GM12878 (cell line): Measurements from ENCODE around the gene DMP1. TPM values are rescaled to one million over a fixed set of nuclear protein-coding genes. Genes with fewer than 3 reads are reported as not detected.

Source experiments
- ATAC-seq: fragments of 200-7000 bp; cut with Tn5 transposase; 3 replicates; pipeline ENCODE4 v1.9.1; 2020; ENCODE audit warnings: mild to moderate bottlenecking, moderate library complexity
- BruUV-seq: library from RNA; stranded (reverse); fragments of 400-500 nt; replicated peaks from 2 replicates; lab custom pipeline; 2021; lab: Mats Ljungman, UMichigan
- CTCF ChIA-PET: fragments of 300-600 bp; sonication (Branson Sonifier 250); formaldehyde crosslinking; extraction: SDS; loops from one replicate; lab custom pipeline; 2021; ENCODE audit warnings: inconsistent platforms; lab: Yijun Ruan, JAX
- POLR2A ChIA-PET: fragments of 350-600 bp; formaldehyde crosslinking; extraction: SDS; loops from one replicate; lab custom pipeline; 2021; ENCODE audit warnings: inconsistent platforms; lab: Charles Lee
- RAD21 ChIA-PET: fragments of 300-600 bp; sonication (Branson Sonifier 250); formaldehyde crosslinking; loops from one replicate; lab custom pipeline; 2023; ENCODE audit warnings: antibody characterized with exemption; ENCODE audit not compliant: unreplicated experiment; lab: Charles Lee
- SMC1A ChIA-PET: fragments of 300-600 bp; sonication (Branson Sonifier 250); formaldehyde crosslinking; loops from one replicate; lab custom pipeline; 2023; ENCODE audit not compliant: unreplicated experiment, uncharacterized antibody; lab: Charles Lee
- DNase-seq: peaks from one replicate; pipeline ENCODE4 v3.0.0-alpha.2; 2011; ENCODE audit warnings: low read depth, low spot score
- FAIRE-seq: peaks from 3 replicates; lab custom pipeline; 2011; peaks lifted over from hg19 to GRCh38; lab: Jason Lieb, UNC
- H2AFZ ChIP-seq: 2 replicates; pipeline ENCODE4 v1.6.0; 2011; ENCODE audit warnings: low read depth, low read length, control low read depth; ENCODE audit not compliant: control insufficient read depth
- H3K27ac ChIP-seq: 2 replicates; pipeline ENCODE4 v1.5.1; 2011; ENCODE audit warnings: control low read depth; ENCODE audit not compliant: control insufficient read depth, insufficient read depth
- H3K27me3 ChIP-seq, 2 experiments: replicated peaks in 1 of 2; 2 replicates each; pipeline versions ENCODE4 v1.6.0 to v1.6.1; 2011; ENCODE audit warnings: low read length in 1 of 2; ENCODE audit not compliant: control insufficient read depth in 2 of 2, insufficient read depth in 2 of 2
- H3K36me3 ChIP-seq, 2 experiments: 2 replicates each; pipeline ENCODE4 v1.5.1; 2011; ENCODE audit warnings: low read length in 1 of 2; ENCODE audit not compliant: control insufficient read depth in 2 of 2, insufficient read depth in 2 of 2
- H3K4me1 ChIP-seq: 2 replicates; pipeline ENCODE4 v1.6.1; 2011; ENCODE audit warnings: mild to moderate bottlenecking, low read length, moderate library complexity, mixed read lengths; ENCODE audit not compliant: control insufficient read depth, insufficient read depth
- H3K4me2 ChIP-seq: 2 replicates; pipeline ENCODE4 v1.6.0; 2011; ENCODE audit warnings: control low read depth; ENCODE audit not compliant: control insufficient read depth, insufficient read depth
- H3K4me3 ChIP-seq: fragments of 200-600 bp; sonication (generic); 2 replicates; pipeline ENCODE4 v1.5.1; 2016
- H3K79me2 ChIP-seq: 2 replicates; pipeline ENCODE4 v1.6.0; 2011; ENCODE audit warnings: low read length; ENCODE audit not compliant: control insufficient read depth, insufficient read depth
- H3K9ac ChIP-seq: 2 replicates; pipeline ENCODE4 v1.8.0; 2011; ENCODE audit warnings: low read length, control low read depth, mixed read lengths; ENCODE audit not compliant: control insufficient read depth, insufficient read depth
- H3K9me3 ChIP-seq: replicated peaks from 3 replicates; pipeline ENCODE4 v1.5.1; 2011; ENCODE audit warnings: mild to moderate bottlenecking, low read length; ENCODE audit not compliant: control insufficient read depth, insufficient read depth
- H4K20me1 ChIP-seq: 2 replicates; pipeline ENCODE4 v1.6.0; 2011; ENCODE audit not compliant: control insufficient read depth, insufficient read depth
- ATF7 ChIP-seq: fragments of 450-650 bp; IDR thresholded peaks from 2 replicates; pipeline ENCODE4 v1.6.1; 2016; ENCODE audit warnings: low read depth, mild to moderate bottlenecking
- CHD1 ChIP-seq: IDR thresholded peaks from 2 replicates; pipeline ENCODE4 v1.6.1; 2012; ENCODE audit warnings: low read depth, low read length, improper control_type of control experiment
- CREM ChIP-seq: IDR thresholded peaks from 2 replicates; pipeline ENCODE4 v1.6.1; 2014; ENCODE audit warnings: antibody characterized with exemption, low read depth
- CTCF ChIP-seq, 3 experiments: IDR thresholded peaks in 2 of 3; conservative IDR thresholded peaks in 1 of 3; 2 replicates each; pipeline ENCODE4 v1.5.1; 2011; ENCODE audit warnings: low read depth in 3 of 3, low read length in 3 of 3, mild to moderate bottlenecking in 3 of 3, control low read depth in 2 of 3, moderate library complexity in 2 of 3, inconsistent platforms in 1 of 3, mixed read lengths in 1 of 3; ENCODE audit not compliant: control insufficient read depth in 2 of 3, insufficient read depth in 1 of 3; ENCODE audit errors: extremely low read depth in 1 of 3
- HDAC2 ChIP-seq: fragments of 200-600 bp; sonication (generic); IDR thresholded peaks from 2 replicates; pipeline ENCODE4 v1.6.1; 2017
- RAD21 ChIP-seq: IDR thresholded peaks from 2 replicates; pipeline ENCODE4 v1.6.1; 2011; ENCODE audit warnings: mild to moderate bottlenecking, low read depth, low read length, moderate library complexity; ENCODE audit not compliant: insufficient read depth
- SMC3 ChIP-seq: IDR thresholded peaks from 2 replicates; pipeline ENCODE4 v1.6.1; 2011; ENCODE audit warnings: low read length, improper control_type of control experiment, borderline replicate concordance
- YY1 ChIP-seq: IDR thresholded peaks from 2 replicates; pipeline ENCODE4 v1.6.1; 2011; ENCODE audit warnings: low read depth, mild to moderate bottlenecking, low read length
- ZNF622 ChIP-seq: fragments of 450-650 bp; IDR thresholded peaks from 2 replicates; pipeline ENCODE4 v1.6.1; 2017; ENCODE audit warnings: mild to moderate bottlenecking, inconsistent platforms
- WGBS: methylation state at CpG from one replicate; pipeline ENCODE4 v1.1.6; 2016; ENCODE audit warnings: low lambda C conversion rate; ENCODE audit not compliant: insufficient replicate concordance, insufficient coverage; ENCODE audit errors: missing lambda C conversion rate; 5-methylcytosine and 5-hydroxymethylcytosine counted together
- in situ Hi-C: fragments of 300-500 bp; cut with MboI; formaldehyde crosslinking; loops from 9 replicates; pipeline ENCODE4 v1.14.3; 2018; ENCODE audit warnings: mixed read lengths
- intact Hi-C: fragments of 100-400 bp; cut with micrococcal nuclease; formaldehyde crosslinking; loops from one replicate; pipeline ENCODE4 v1.14.2; 2022; ENCODE audit not compliant: unreplicated experiment
- polyA plus RNA-seq, 11 experiments: library from polyadenylated mRNA; depleted of rRNA in 4 of 11; unstranded in 6 of 11; stranded (reverse) in 5 of 11; fragments of >200 nt; fragmentation: Nextera tagmentation in 4 of 11; fragmentation: Illumina TruSeq in 1 of 11; extraction: Ambion mirVana in 4 of 11; extraction: Trizol in 1 of 11; gene quantifications; 1 replicate in 1 of 11; 2 replicates in 10 of 11; pipeline versions ENCODE4 v1.2.1 to v1.2.3, GENCODE V29; 2011 to 2016; ENCODE audit warnings: inconsistent platforms in 2 of 11, missing spikeins in 2 of 11, low read depth in 1 of 11
- total RNA-seq, 4 experiments: library from RNA; depleted of rRNA in 3 of 4; stranded (reverse); fragments of >200 nt in 3 of 4; fragmentation: Illumina TruSeq in 1 of 4; extraction: Trizol in 1 of 4; gene quantifications; 2 replicates each; pipeline versions ENCODE4 v1.2.1 to v1.2.3, GENCODE V29; 2013 to 2021

DMP1 gene
- total and polyA plus RNA-seq, 10 of the 15 experiments (the other 5 are each of a cell fraction or from before 2014, with no cell fraction given): not detected

- H3K4me2 ChIP-seq: no peak overlapping the region
- in situ Hi-C loops: loop anchor here (5.0 to 25.0 kb wide), 3 partner anchors 158 to 833 kb away; partner anchors contain the start of gene PYURF
- BruUV-seq: no TSS peak
- no peak overlapping the region for H3K9ac ChIP-seq
- peak; percentile 61; the same call in 2 of the 3 replicates for ATAC-seq
- FAIRE-seq: peak; percentile 13
- DNase-seq: peak; percentile 2
- WGBS: 38% methylated on average over 11 of the region's 11 CpGs
- H3K9me3 ChIP-seq: no peaks in the 10 kb centered on the region
- no peak overlapping the region for H3K4me3 ChIP-seq
- no peaks in the 10 kb centered on the region for H3K36me3 ChIP-seq
- ChIA-PET POLR2A (no interaction called here), SMC1A (interaction anchor here (0.6 to 2.5 kb wide), 5 partner anchors 9 to 263 kb away, joined by 3 to 15 read pairs (median 3); no protein-coding TSS in a partner anchor), RAD21 (interaction anchor here (0.5 to 1.7 kb wide), 4 partner anchors 159 to 532 kb away, joined by 3 to 5 read pairs (median 3); no protein-coding TSS in a partner anchor), CTCF (interaction anchor here (1.0 to 2.1 kb wide), 9 partner anchors 9 to 531 kb away, joined by 3 to 15 read pairs (median 8); no protein-coding TSS in a partner anchor)
- intact Hi-C loops: loop anchor here (1.0 to 5.0 kb wide), 3 partner anchors 160 to 533 kb away; no protein-coding TSS in a partner anchor
- H3K27ac ChIP-seq: no peak overlapping the region
- H2AFZ ChIP-seq: no peak overlapping the region
- H3K4me1 ChIP-seq: peaks cover 5% of the 10 kb centered on the region; the same call in 1 of the 2 replicates
- H3K27me3 ChIP-seq: no peaks in the 10 kb centered on the region
- H4K20me1 ChIP-seq: no peaks in the 10 kb centered on the region
- H3K79me2 ChIP-seq: no peaks in the 10 kb centered on the region
- no peak for TF ChIP-seq ZNF622
- TF ChIP-seq CHD1: no peak
- TF ChIP-seq YY1: 0 out of 2 replicates have a peak, but pooled peaks have one; percentile 15
- TF ChIP-seq CTCF (IDR thresholded peaks at IDR 0.05 in 2 of 3, conservative IDR thresholded peaks at IDR 0.05 in 1 of 3; ENCODE audit: control insufficient read depth in 2 of 3, extremely low read depth in 1 of 3, insufficient read depth in 1 of 3, low read depth in 3 of 3, low read length in 3 of 3): peak; percentile 59 to 73 (median 66)
- TF ChIP-seq RAD21: peak; percentile 86
- TF ChIP-seq CREM: no peak
- peak; percentile 49; the same call in 1 of the 2 replicates for TF ChIP-seq SMC3
- TF ChIP-seq ATF7: 0 out of 2 replicates have a peak, but pooled peaks have one; percentile 39
- no peak for TF ChIP-seq HDAC2
Observed at GRCh38 chr4:87679449-87680169, 29.5 kb downstream of the DMP1 start.
